Aorta (tissue), 5 donors: ENCODE data around the gene LCN10. TPM values are rescaled to one million over a fixed set of nuclear protein-coding genes. Genes with fewer than 3 reads are reported as not detected.

Experiments used
- ATAC-seq: fragments of 200-7000 bp; cut with Tn5 transposase; one replicate; pipeline ENCODE4 v1.9.1; 2022; ENCODE audit warnings: moderate library complexity; ENCODE audit not compliant: low FRiP score
- DNase-seq, 2 donors: peaks; one replicate each; pipeline ENCODE4 v3.0.0-alpha.2; 2020
- H3K27ac ChIP-seq, 2 donors: one replicate each; pipeline ENCODE4 v1.5.1; 2013; ENCODE audit warnings: low read length in 2 of 2, mild to moderate bottlenecking in 2 of 2, moderate library complexity in 2 of 2, control low read depth in 1 of 2, inconsistent platforms in 1 of 2, low read depth in 1 of 2
- H3K27me3 ChIP-seq, 2 donors: one replicate each; pipeline ENCODE4 v1.6.1; 2013; ENCODE audit warnings: control low read depth in 1 of 2, low read length in 1 of 2, mild to moderate bottlenecking in 1 of 2, moderate library complexity in 1 of 2; ENCODE audit not compliant: insufficient read depth in 2 of 2, control insufficient read depth in 1 of 2
- H3K36me3 ChIP-seq, 2 donors: one replicate each; pipeline ENCODE4 v1.6.1; 2013; ENCODE audit warnings: control low read depth in 1 of 2, low read length in 1 of 2, mild to moderate bottlenecking in 1 of 2; ENCODE audit not compliant: insufficient read depth in 2 of 2, control insufficient read depth in 1 of 2
- H3K4me1 ChIP-seq, 2 donors: one replicate each; pipeline ENCODE4 v1.6.1; 2013; ENCODE audit warnings: low read length in 2 of 2, control low read depth in 1 of 2, mild to moderate bottlenecking in 1 of 2, moderate library complexity in 1 of 2; ENCODE audit not compliant: insufficient read depth in 2 of 2, control insufficient read depth in 1 of 2
- H3K4me3 ChIP-seq, 2 donors: one replicate each; pipeline ENCODE4 v1.5.1; 2013; ENCODE audit warnings: low read length in 2 of 2, control low read depth in 1 of 2, mild to moderate bottlenecking in 1 of 2
- H3K9me3 ChIP-seq: one replicate; pipeline ENCODE4 v1.6.1; 2013; ENCODE audit warnings: mild to moderate bottlenecking, low read length; ENCODE audit not compliant: control insufficient read depth
- WGBS, 2 donors: extraction: QIAGEN DNeasy Blood & Tissue Kit; methylation state at CpG; one replicate each; pipeline ENCODE4 v1.1.7; 2013; 5-methylcytosine and 5-hydroxymethylcytosine counted together
- intact Hi-C, 2 donors: fragments of 100-400 bp; cut with DNase I; formaldehyde crosslinking; loops; one replicate each; pipeline versions ENCODE4 v1.14.2 to v1.15.0; 2022
- polyA plus RNA-seq, 2 donors: library from polyadenylated mRNA; stranded (reverse); fragments of 200-250 nt; gene quantifications; one replicate each; pipeline ENCODE4 v1.2.3, GENCODE V29; 2013
- total RNA-seq, 2 donors: library from RNA; stranded (reverse); fragmentation: NEBNext Ultra II Directional; extraction: Animal tissue kit (Norgen Biotek cat#: 25700); gene quantifications; one replicate each; pipeline ENCODE4 v1.2.1, GENCODE V29; 2021
- donor health status: healthy with polysubstance abuse.
- donor health status: Bipolar disorder and iron deficiency.
- donor health status: DM: no; HTN: no; CAD: no.
- donor health status: DM: no; HTN: no; CAD: no.
- donor health status: DM: yes; HTN: yes; CAD: no.

The LCN10 gene
- total and polyA plus RNA-seq, 4 donors, result 0.25 to 13.4 (median 6.7) TPM

DNA sequence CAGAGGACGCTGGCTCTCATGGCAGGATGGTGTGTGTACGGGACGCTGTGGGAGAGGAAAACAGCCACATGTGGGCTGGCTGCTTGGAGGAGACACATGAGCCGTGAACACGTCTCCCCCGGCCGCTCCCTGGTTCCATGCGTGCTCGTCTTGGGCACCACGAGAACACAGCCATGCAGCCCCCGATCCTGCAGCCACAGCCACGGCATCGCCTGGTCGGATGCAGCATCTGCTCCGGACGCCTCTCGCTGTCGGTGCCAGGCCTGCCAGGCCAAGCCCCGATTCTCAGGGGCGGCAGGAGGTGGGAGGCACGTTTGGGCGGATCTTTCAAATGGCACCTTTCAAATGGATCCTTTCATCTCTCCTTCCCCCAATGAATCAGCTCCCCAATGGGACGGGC, 3.2 kb downstream of the LCN10 start:
- Histone ChIP-seq H3K27me3 (no peaks in the 10 kb centered on the region), H3K4me1 (no peaks in the 10 kb centered on the region), H3K9me3 (no peaks in the 10 kb centered on the region), H3K27ac (no peak overlapping the region), H3K36me3 (no peaks in the 10 kb centered on the region), H3K4me3 (no peak overlapping the region)
- DNase-seq, result no peak
- WGBS, 2 donors, result 75 to 79% methylated on average over 23 of the region's 23 CpGs
- no peak for ATAC-seq
- intact Hi-C loops, result no loop called here

DNA sequence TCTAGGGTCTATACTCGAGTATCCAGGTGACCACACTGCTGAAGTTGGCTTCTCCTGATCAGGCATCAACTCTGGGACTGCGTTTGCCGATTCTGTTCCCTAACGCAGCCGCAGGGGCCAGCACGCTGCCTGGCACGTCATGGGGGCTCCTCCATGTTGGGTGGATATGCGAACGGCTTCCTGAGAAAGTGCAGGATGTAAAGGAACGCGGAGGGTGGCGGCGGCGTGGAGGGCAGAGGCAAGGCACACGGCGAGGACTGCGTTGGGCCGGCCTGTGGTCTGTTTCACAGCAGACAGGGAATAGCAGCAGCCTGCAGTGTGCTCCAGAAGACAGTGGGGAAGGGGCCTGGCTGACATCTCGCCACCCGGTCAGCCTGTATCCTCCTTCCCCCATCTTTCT, 3.8 kb downstream of the LCN10 start:
- Histone ChIP-seq H3K27ac (no peak overlapping the region), H3K27me3 (no peaks in the 10 kb centered on the region), H3K9me3 (no peaks in the 10 kb centered on the region), H3K4me1 (no peaks in the 10 kb centered on the region), H3K36me3 (no peaks in the 10 kb centered on the region), H3K4me3 (no peak overlapping the region)
- 88 to 90% methylated on average over 20 of the region's 20 CpGs for WGBS, 2 donors
- no peak for ATAC-seq
- DNase-seq, result no peak
- intact Hi-C loops, result no loop called here

DNA sequence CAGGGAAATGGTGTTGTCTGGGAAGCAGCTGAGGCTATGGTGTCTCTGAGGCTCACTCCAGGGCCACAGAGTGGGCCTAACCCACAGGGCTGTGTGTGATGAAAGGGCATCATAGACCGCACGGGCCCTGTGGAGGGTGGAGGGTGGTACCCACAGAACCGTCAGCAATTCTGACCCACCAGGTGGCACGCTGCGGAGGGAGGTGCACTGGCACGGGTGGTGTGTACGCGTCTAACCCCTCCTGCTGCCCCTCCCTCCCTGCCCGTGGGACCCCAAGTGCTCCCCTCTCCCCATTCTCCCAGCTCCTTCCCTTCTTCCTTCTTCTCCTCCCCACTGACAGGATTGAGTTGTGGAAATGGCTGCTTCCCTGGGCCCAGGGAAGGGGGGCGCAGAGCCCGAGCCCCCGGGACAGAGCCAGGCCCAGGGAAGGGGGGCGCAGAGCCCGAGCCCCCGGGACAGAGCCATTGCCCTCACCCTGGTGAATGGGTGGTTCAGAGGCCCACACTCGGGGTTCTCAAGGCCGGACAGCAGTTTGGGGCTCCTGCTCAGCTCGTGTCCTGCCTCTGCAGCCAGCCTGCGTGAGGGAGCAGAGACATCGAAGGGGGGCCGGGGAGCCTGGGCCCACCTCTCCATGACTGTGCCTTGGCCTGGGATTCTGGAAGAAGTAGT, 6.8 kb downstream of the LCN10 start:
- Histone ChIP-seq H3K27ac (no peak overlapping the region), H3K27me3 (no peaks in the 10 kb centered on the region), H3K36me3 (no peaks in the 10 kb centered on the region), H3K4me3 (no peak overlapping the region), H3K4me1 (no peaks in the 10 kb centered on the region), H3K9me3 (no peaks in the 10 kb centered on the region)
- intact Hi-C loops, result no loop called here
- 83 to 88% methylated on average over 21 of the region's 21 CpGs for WGBS, 2 donors
- DNase-seq (no peak), ATAC-seq (no peak)

DNA sequence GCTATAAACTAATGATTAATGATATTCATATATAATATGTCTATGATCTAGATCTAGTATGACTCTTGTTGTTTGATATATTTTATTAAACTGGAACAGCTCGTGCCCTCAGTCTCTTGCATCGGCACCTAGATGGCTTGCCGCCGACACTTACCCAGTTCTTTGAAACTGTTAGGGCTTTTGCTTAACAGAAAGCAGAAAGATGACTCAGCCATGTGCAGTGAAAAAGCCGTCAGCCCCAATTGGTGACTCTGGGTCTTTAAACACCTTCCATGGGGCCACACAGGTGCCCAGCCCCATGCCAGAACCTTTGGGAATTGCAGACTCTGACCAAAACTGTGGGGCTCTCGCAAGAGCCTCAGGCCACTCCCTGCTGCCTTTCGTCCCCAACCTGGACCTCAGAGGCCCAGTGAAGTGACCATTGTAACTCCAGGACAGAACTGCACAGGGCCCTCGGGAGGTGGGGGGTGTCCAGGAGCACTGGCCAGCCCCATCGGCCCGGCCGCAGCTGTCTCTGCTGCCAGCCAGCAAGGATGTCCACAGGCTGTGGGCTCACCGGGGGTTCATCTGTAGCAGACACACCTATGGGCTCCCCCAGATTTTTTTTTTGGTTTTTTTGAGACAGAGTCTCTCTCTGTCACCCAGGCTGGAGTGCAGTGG, 7.8 kb downstream of the LCN10 start:
- Histone ChIP-seq H3K9me3 (no peaks in the 10 kb centered on the region), H3K36me3 (no peaks in the 10 kb centered on the region), H3K4me1 (no peaks in the 10 kb centered on the region), H3K27me3 (no peaks in the 10 kb centered on the region), H3K27ac (no peak overlapping the region), H3K4me3 (no peak overlapping the region)
- no peak for ATAC-seq
- intact Hi-C loops, result no loop called here
- DNase-seq, result no peak
- 84 to 85% methylated on average over 9 to 12 of the region's 12 CpGs for WGBS, 2 donors

DNA sequence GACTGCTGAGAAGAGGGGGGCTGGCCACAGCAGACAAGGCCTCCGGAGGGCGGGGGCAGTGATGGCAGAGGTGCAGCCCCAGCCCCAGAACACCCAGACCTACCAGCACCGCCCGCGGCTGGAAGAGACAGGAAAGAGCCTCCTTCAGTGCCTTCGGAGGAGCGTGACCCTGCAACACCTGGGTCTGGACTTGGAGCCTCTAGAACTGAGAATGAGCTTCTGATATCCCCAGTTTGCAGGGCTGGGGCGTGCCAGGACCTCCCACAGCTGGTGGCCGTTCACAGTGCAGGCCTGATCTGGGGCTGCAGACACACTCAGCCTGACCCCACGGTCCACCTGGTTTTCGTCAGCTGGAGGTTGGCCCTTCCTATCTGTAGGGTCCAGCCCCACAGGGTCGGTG, 9.1 kb downstream of the LCN10 start:
- ATAC-seq (no peak), DNase-seq (no peak)
- intact Hi-C loops, result no loop called here
- Histone ChIP-seq H3K4me3 (no peak overlapping the region), H3K9me3 (no peaks in the 10 kb centered on the region), H3K27me3 (no peaks in the 10 kb centered on the region), H3K4me1 (no peaks in the 10 kb centered on the region), H3K27ac (no peak overlapping the region), H3K36me3 (no peaks in the 10 kb centered on the region)
- 86% methylated on average over 12 of the region's 12 CpGs for WGBS, 2 donors

DNA sequence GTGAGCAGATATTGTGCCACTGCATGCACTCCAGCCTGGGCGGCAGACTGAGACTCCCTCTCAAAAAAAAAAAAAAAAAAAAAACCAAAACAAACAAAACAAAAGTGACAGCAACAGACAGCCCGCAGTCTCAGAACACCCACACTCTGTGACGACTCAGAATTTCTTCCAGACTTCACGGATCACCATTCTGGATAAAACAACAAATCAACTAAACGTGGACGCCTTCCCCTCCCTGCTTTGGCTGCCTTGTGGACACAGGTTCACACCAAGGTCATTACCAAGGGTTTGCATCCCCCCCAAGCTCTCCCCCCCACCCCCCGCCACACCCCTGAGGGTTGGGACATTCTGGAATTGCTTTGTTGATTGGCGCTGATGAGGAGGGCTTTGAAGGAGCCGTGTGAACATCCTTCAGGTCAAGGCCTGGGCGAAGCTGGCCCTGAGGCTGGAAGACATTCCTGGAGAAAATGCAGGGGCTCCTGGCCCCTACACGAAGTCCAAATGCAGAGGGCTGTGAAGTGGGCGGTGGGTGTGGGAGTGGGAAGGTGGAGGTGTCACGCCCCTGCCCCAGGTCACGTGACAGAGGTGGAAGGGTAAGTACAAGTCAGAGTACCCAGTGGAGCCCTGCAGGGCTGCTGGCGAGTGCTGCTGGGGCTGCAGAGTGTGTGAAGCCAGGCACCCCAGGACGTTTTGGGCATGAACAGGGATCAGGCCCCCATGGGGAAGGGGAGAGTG, 10.1 kb downstream of the LCN10 start:
- DNase-seq, result no peak
- intact Hi-C loops, result no loop called here
- WGBS, 2 donors, result 72 to 74% methylated on average over 15 to 16 of the region's 16 CpGs
- no peak overlapping the region for H3K27ac ChIP-seq
- no peak overlapping the region for H3K4me3 ChIP-seq
- H3K9me3 ChIP-seq, result no peaks in the 10 kb centered on the region
- ATAC-seq, result no peak
- no peaks in the 10 kb centered on the region for H3K4me1 ChIP-seq
- peaks cover 0 to 1% of the 10 kb centered on the region in 2 donors for H3K27me3 ChIP-seq
- H3K36me3 ChIP-seq, result no peaks in the 10 kb centered on the region

DNA sequence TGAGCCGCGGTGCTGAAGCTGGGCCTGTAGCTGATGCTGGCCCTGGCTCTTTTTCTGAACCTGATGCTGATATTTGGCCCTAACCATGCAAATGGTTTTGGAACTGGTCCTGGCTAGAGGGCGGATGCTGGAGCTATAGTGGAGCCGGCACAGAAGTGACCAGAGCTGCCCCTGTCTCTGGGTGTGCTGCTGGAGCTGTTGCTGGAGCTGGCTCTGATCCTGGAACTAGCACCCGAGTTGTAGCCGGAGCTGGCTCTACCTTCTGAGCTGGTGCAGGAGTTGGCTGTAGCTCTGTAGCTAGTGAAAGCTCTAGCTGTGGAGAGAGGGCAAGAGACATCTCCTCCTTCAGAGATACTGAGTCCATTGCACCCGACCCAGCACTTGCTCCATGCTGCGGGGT, 12.8 kb downstream of the LCN10 start:
- no peak for DNase-seq
- H3K9me3 ChIP-seq, result no peaks in the 10 kb centered on the region
- no peaks in the 10 kb centered on the region for H3K36me3 ChIP-seq
- no peak overlapping the region for H3K4me3 ChIP-seq
- 90 to 92% methylated on average over 8 of the region's 8 CpGs for WGBS, 2 donors
- intact Hi-C loops, result no loop called here
- H3K4me1 ChIP-seq, result no peaks in the 10 kb centered on the region
- no peak overlapping the region for H3K27ac ChIP-seq
- H3K27me3 ChIP-seq, result peaks cover 0 to 1% of the 10 kb centered on the region in 2 donors
- ATAC-seq, result no peak

DNA sequence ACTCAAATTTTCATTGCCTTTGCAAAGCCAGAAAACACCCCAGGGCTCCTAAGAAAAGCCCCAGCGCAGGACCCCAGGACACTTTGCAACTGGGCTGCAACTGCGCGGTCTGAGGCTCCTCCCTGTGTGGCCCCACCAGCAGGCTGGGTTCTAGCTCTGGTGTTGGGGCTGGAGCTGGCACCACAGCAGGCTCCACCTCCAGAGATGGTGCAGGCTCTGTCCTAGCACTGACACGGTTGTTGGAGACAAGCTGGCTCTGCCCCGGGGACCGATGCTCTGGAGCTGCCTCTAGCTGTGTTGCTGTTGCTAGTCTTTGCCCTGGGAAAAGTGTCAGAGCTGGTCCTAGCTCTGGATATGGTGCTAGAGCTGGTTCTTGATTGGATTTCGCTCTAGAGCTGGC, 13.6 kb downstream of the LCN10 start:
- Histone ChIP-seq H3K27me3 (peaks cover 0 to 1% of the 10 kb centered on the region in 2 donors), H3K4me3 (no peak overlapping the region), H3K9me3 (no peaks in the 10 kb centered on the region), H3K36me3 (no peaks in the 10 kb centered on the region), H3K4me1 (no peaks in the 10 kb centered on the region), H3K27ac (no peak overlapping the region)
- DNase-seq (no peak), ATAC-seq (peak; percentile 1)
- intact Hi-C loops, result no loop called here
- WGBS, 2 donors, result 80 to 89% methylated on average over 7 of the region's 7 CpGs
